ENCODE results near the gene ARFGEF2.
A peak's percentile ranks its signal among the peaks of the same experiment; 100 is the strongest.

The ARFGEF2 gene

DNA sequence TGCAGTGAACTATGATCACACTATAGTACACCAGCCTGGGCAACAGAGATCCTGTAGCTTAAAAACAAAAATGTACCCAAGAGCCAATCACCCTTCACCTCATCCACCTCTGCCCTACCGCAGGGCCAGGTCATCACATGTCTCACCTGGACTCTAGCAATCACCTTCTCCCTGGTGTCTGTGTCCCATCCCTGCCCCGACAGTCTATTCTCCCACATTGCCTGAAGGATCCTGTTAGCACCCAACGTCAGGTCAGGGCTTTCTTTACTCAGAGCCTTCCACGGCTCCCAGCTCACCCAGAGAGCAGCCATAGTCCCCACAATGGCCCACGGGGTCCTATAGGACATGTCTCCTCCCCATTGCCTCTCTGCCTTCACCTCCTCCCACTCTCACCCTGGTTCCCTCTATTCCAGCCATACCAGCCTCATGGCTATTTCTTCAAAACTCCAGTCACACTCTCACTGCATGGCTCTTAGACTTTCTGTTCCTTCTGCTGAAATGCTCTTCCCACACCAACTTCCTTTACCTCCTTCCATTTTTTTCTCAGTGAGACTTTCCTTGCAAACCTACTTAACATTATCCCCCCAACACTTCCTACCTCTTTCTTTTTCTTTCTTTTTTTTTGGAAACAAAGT is 22.5 kb upstream of the ARFGEF2 start:
- TF ChIP-seq, protein P1, sequence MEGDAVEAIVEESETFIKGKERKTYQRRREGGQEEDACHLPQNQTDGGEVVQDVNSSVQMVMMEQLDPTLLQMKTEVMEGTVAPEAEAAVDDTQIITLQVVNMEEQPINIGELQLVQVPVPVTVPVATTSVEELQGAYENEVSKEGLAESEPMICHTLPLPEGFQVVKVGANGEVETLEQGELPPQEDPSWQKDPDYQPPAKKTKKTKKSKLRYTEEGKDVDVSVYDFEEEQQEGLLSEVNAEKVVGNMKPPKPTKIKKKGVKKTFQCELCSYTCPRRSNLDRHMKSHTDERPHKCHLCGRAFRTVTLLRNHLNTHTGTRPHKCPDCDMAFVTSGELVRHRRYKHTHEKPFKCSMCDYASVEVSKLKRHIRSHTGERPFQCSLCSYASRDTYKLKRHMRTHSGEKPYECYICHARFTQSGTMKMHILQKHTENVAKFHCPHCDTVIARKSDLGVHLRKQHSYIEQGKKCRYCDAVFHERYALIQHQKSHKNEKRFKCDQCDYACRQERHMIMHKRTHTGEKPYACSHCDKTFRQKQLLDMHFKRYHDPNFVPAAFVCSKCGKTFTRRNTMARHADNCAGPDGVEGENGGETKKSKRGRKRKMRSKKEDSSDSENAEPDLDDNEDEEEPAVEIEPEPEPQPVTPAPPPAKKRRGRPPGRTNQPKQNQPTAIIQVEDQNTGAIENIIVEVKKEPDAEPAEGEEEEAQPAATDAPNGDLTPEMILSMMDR (IDR thresholded peaks at IDR 0.05; ENCODE audit: low read depth, low read length, missing control alignments), result no peak
- DNase-seq (ENCODE audit: extremely low read depth, low read depth), result no peak
- no peak overlapping the region for H3K4me3 ChIP-seq (replicated peaks; ENCODE audit: low read depth, low read length)

DNA sequence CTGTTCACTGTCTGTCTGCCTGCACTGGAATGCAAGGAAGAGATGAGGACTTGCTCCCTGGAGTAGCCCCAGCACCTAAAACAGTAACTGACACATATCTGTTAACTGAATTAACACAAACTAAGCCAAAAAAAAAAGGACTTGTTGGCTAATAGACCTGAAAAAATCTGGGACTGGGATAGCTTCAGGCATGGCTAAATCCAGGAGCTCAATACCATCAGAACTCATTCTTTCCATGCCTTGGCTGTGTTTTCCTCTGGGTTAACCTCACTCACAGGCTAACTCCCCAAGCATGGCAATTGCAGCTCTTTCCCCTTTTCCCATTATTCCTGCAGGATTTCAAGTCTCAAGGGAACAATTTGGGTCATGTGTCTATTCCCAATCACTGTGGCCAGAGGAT is 21.6 kb upstream of the ARFGEF2 start:
- no peak overlapping the region for H3K4me3 ChIP-seq (replicated peaks; ENCODE audit: low read depth, low read length)
- DNase-seq (ENCODE audit: extremely low read depth, low read depth), result no peak
- TF ChIP-seq, protein P1 (IDR thresholded peaks at IDR 0.05; ENCODE audit: low read depth, low read length, missing control alignments), result no peak

DNA sequence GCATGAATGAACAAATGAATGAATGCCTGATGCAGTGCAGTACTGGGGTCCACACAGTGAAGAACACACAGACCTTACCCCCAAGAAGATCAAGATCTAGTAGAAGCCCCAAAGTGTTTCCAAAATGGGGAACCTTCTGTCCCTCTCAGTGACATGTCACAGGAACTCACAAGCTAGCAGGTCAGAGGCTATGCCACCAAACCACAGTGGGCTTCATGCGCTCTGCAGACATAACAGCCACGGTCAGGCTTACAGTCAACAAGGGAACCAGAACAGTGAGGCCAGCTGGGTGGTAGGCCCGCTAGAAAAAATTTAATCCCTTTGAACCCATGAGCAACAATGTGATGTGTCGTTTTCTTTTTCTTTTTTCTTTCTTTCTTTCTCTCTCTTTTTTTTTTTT is 20.2 kb upstream of the ARFGEF2 start:
- H3K4me3 ChIP-seq (replicated peaks; ENCODE audit: low read depth, low read length), result no peak overlapping the region
- no peak for DNase-seq (ENCODE audit: extremely low read depth, low read depth)
- TF ChIP-seq, protein P1 (IDR thresholded peaks at IDR 0.05; ENCODE audit: low read depth, low read length, missing control alignments), result no peak

DNA sequence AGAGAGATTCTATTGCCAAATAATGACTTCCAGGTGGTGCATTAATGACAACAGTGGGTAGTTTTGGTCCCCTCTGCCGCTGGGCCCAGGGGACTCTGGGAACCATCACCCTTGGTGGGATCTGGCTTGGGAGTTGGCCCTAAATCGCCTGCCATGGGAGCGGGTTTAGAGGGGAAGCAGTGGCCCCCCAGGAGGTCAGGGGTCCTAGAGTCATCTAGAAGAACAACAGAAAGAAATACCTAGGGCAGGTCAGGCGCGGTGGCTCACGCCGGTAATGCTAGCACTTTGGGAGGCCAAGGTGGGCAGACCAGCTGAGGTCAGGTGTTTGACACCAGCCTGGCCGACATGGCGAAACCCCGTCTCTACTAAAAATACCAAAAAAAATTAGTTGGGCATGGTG is 17.8 kb upstream of the ARFGEF2 start:
- no peak for DNase-seq (ENCODE audit: extremely low read depth, low read depth)
- H3K4me3 ChIP-seq (replicated peaks; ENCODE audit: low read depth, low read length), result no peak overlapping the region
- TF ChIP-seq, protein P1 (IDR thresholded peaks at IDR 0.05; ENCODE audit: low read depth, low read length, missing control alignments), result no peak

DNA sequence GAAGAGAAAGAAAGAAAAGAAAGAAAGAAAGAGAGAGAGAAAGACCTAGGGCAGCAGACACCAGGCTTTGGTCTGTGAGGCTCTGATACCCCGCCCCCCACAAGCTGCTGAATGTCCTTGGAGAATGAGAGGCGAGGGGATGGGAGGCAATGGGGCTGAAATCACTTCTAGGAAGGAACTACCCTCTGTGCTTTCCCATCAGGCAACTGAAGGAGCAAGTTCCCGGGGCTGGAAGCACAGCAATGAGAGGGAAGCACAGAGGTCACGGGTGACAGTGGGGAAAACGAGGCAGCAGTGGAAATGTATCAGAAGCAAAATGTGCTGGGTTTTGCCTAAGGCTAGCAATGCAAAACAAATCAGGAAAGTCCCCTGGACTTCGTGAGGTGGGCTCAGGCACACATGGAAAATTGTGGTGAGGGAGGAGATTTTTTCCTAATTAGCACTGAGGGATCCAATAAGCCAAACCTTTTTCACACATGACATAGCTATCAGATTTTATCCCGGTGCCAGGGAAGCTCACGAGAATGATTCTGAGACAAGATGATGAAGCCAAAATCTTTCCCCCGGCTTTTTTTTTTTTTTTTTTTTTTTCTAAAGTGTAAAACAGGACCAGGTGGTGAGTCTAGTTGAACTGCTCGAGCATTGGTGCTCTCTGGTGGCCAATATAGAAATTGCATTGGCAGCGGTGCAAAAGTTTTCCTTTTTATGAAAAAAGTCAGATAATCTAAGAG is 16.8 kb upstream of the ARFGEF2 start:
- peak; percentile 44 for DNase-seq (ENCODE audit: extremely low read depth, low read depth)
- H3K4me3 ChIP-seq (replicated peaks; ENCODE audit: low read depth, low read length), result no peak overlapping the region
- TF ChIP-seq, protein P1 (IDR thresholded peaks at IDR 0.05; ENCODE audit: low read depth, low read length, missing control alignments), result peak; percentile 75

DNA sequence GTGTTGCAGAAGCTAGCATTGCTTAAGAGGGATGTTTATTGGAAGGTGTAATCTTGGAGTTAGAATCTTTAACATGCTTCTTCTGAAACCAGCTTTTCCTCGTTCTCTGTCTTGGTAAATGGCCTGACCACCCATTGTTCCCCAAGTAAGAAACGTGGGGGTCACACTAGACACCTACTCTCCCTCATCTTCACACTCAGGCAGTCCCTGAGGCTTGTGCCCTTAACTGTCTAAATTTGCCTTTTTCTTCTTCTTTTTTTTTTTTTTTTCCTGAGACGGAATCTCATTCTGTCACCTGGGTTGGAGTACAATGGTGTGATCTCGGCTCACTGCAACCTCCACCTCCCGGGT is 16.2 kb upstream of the ARFGEF2 start:
- no peak overlapping the region for H3K4me3 ChIP-seq (replicated peaks; ENCODE audit: low read depth, low read length)
- DNase-seq (ENCODE audit: extremely low read depth, low read depth), result no peak
- TF ChIP-seq, protein P1 (IDR thresholded peaks at IDR 0.05; ENCODE audit: low read depth, low read length, missing control alignments), result no peak

All from HFF-Myc (cell line).